ENCODE data around the gene SOCS1. TPM values are rescaled to one million over a fixed set of nuclear protein-coding genes. Genes with fewer than 3 reads are reported as not detected.
"Not testable (repeated sequence)": the region's sequence is repeated elsewhere in the genome, so short reads cannot be mapped to it uniquely, and the experiment has no call there.

The SOCS1 gene
- total and polyA plus RNA-seq, 2 of the 8 experiments (the other 6 are each of a cell fraction or from before 2014, with no cell fraction given) = 21.0 to 48.9 TPM

- not testable (repeated sequence) for H4K8ac ChIP-seq (ENCODE audit: extremely low read depth, insufficient read depth, low read length); H3K79me2 ChIP-seq (ENCODE audit: control insufficient read depth in 1 of 2, insufficient read depth in 2 of 2, low read length in 2 of 2); H3K4ac ChIP-seq (replicated peaks; ENCODE audit: insufficient read length, low read depth, low read length); H3K56ac ChIP-seq (replicated peaks; ENCODE audit: insufficient read length, low read depth, low read length); DNase-seq (ENCODE audit: low read depth in 1 of 2, low spot score in 2 of 2); H2AFZ ChIP-seq (ENCODE audit: low read length); H3K18ac ChIP-seq (ENCODE audit: extremely low read depth, low read length); H2BK5ac ChIP-seq (ENCODE audit: low read depth, low read length); H3K4me2 ChIP-seq (ENCODE audit: insufficient read depth in 1 of 2, low read depth in 2 of 2, low read length in 2 of 2); H2BK12ac ChIP-seq (ENCODE audit: low read depth, low read length); H3K4me1 ChIP-seq (replicated peaks in 1 of 4; ENCODE audit: control insufficient read depth in 3 of 4, insufficient read depth in 4 of 4, low read length in 3 of 4); H3K9me3 ChIP-seq (ENCODE audit: insufficient read depth in 2 of 2, low read depth in 1 of 2, low read length in 1 of 2); H2BK15ac ChIP-seq (ENCODE audit: low read length); H3K27me3 ChIP-seq (replicated peaks in 1 of 4; ENCODE audit: control insufficient read depth in 3 of 4, extremely low read depth in 1 of 4, insufficient read depth in 3 of 4, low read length in 3 of 4); H3K79me1 ChIP-seq (ENCODE audit: low read depth, low read length); H2BK120ac ChIP-seq (replicated peaks; ENCODE audit: low read depth, low read length); H3K14ac ChIP-seq (ENCODE audit: insufficient read length); H4K20me1 ChIP-seq (replicated peaks in 1 of 2; ENCODE audit: control insufficient read depth in 1 of 2, insufficient read depth in 2 of 2, low read length in 2 of 2); H2BK20ac ChIP-seq (ENCODE audit: low read length); H2AK5ac ChIP-seq (ENCODE audit: low read depth, low read length); H3K23me2 ChIP-seq (ENCODE audit: low read depth, low read length); H3K4me3 ChIP-seq (ENCODE audit: extremely low read depth in 1 of 4, insufficient read depth in 2 of 4, low read depth in 3 of 4, low read length in 4 of 4); H4K91ac ChIP-seq (replicated peaks; ENCODE audit: insufficient read length, low read length); H3K27ac ChIP-seq (ENCODE audit: low read depth, low read length); FAIRE-seq; H3K9ac ChIP-seq (replicated peaks in 1 of 4; ENCODE audit: extremely low read depth in 1 of 4, low read depth in 3 of 4, low read length in 3 of 4); H3K23ac ChIP-seq (ENCODE audit: insufficient read length); H3K36me3 ChIP-seq (ENCODE audit: control insufficient read depth in 2 of 4, insufficient read depth in 4 of 4, low read length in 3 of 4); H4K5ac ChIP-seq (ENCODE audit: insufficient read length, low read depth, low read length)
- POLR2A ChIA-PET (ENCODE audit: partially characterized antibody) = interaction anchor here (1.2 to 1.5 kb wide), 2 partner anchors 16 to 33 kb away, joined by 3 to 4 read pairs; partner anchors contain the start of gene PRM3
- WGBS, 2 experiments (ENCODE audit: extremely low coverage in 1 of 2, insufficient coverage in 1 of 2, insufficient read length in 1 of 2, insufficient replicate concordance in 2 of 2, low coverage in 1 of 2, low lambda C conversion rate in 2 of 2, missing lambda C conversion rate in 1 of 2) = 90% methylated on average over 4 of the region's 4 CpGs; no CpG with 5 or more reads in 1 of the 2 experiments
- CTCF ChIA-PET (ENCODE audit: partially characterized antibody) = interaction anchor here (1.1 kb wide), 1 partner anchor 34 kb away, joined by 3 read pairs; the partner anchor contains the start of gene SOCS1
These were observed 33.7 kb upstream of the SOCS1 start for GRCh38 chr16:11289696-11290095.

Data from H1 (cell line).